NCI-H187 (cell line): ENCODE results near the gene HMGB2.

ENCODE experiments used
- DNase-seq, 2 experiments: peaks; one replicate each; lab custom pipeline; 2025; lab: John Stamatoyannopoulos, UW

The HMGB2 gene

GRCh38 chr4:173334085-173334890 lies at the start of gene HMGB2:
Gene HMGB2 (minus strand): TSS chr4:173334358. CDS start chr4:173333649, 709 bp downstream.
- peak; percentile 94 to 95 for DNase-seq

GRCh38 chr4:173382349-173382748 lies 48.2 kb upstream of the HMGB2 start:
- DNase-seq: no peak

DNA sequence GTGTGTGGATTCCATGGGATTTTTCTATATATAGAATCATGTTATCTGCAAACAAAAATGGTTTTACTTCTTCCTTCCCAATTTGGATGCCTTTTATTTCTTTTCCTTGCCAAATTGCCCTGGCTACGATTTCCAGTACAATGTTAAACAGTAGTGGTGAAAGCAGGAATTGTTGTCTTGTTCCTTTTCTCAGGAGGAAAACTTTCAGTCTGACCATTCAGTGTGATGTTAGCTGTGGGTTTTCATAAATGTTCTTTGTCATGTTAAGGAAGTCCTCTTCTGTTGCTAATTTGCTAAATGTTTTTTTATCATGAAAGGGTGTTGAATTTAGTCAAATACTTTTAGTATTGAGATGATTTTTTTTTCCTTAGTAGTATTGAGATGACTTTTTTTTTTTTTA lies 47.5 kb upstream of the HMGB2 start:
- no peak for DNase-seq

GRCh38 chr4:173380987-173381386 lies 46.8 kb upstream of the HMGB2 start:
- DNase-seq: no peak

- DNase-seq: no peak
Observed at GRCh38 chr4:173379929-173380328, 45.8 kb upstream of the HMGB2 start.

GRCh38 chr4:173374588-173374987 lies 40.4 kb upstream of the HMGB2 start:
- DNase-seq: no peak

GRCh38 chr4:173371292-173372192 lies 37.4 kb upstream of the HMGB2 start:
- peak; percentile 3 to 42 for DNase-seq

- DNase-seq: peak; percentile 74 to 93
Observed at GRCh38 chr4:173370477-173371291, 36.5 kb upstream of the HMGB2 start, which contains the start of gene SAP30. Gene SAP30 (plus strand): TSS chr4:173370954. CDS start chr4:173371183, 229 bp downstream.

DNA sequence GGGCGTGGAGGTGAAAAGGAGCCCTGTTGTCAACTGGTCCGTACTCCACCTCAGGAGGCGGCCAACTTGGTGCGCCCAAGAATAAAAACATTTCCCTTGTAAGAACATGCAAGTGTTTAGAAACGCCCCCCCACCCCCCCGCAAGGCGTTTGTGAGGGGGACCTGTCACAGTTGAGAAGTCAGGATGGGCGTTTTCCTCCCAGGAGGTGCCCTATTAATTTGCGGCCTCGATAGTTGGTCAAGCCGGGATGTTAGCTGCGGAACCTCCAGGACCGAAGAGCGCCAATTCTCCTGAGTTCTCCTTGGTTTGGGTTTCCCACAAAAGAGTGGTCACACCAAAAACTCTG lies 35.9 kb upstream of the HMGB2 start:
- DNase-seq: no peak

DNA sequence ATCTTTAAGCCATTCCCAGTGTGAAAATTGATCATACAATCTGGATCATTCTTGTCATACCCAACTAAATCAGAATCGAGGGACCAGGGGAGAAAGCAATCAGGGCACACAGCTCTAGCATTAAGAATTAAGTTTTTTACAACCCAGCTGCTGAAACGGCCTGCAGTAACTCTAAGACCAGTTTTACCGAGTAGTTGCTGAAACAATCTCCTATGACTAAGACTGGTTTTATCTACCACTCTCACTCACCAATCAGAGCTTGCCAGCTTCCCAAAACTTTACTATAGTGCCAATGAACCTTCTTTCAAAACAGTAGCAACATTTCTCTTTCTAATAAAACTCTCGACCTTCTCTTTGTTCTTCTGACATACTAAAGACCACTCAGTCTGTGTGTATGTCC lies 33.8 kb upstream of the HMGB2 start:
- no peak for DNase-seq

- no peak for DNase-seq
Observed at GRCh38 chr4:173367285-173367684, 33.1 kb upstream of the HMGB2 start.

DNA sequence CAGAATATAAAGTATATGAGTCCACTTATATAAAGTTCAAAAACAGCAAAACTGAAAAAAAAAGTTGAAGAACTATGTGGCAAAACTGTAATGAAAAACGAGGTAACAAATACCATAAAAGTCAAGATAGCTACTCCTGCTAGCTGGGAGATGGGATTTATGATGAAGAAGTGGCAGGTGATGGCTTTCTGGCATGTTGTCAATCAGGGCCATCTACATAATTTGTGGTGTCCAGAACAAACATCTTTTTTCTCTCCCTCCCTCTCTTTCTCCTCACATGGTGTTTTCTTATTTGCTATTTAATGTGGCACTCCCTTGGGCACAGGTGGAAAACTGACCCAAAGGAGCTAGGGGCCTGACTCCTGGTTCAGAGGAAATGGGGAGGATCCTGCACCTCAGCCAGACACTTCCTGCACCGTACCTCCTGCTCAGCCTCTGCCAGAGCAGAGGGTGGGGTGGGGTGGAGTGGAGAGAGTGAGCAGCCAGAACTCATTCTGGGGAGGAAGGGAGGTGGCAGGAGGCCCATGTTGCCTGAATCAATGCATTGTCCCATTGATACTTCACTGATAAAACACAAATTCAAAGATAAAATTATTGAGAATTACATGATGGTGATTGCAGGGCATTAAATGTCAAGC lies 31.3 kb upstream of the HMGB2 start:
- DNase-seq: no peak

DNA sequence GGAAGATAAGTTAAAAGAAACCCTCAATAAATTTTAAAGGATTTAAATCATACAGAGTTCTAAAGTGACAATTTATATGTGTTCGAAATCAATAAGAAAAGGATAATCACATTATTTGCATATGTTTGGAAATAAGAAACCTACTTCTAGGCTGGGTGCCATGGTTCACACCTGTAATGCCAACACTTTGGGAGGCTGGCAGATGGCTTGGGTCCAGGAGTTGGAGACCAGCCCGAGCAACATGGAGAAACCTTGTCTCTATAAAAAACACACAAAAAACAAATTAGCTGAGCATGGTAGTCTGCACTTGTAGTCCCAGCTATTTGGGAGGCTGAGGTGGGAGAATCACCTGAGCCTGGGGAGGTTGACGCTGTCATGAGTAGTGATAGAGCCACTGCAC lies 28.5 kb upstream of the HMGB2 start:
- no peak for DNase-seq

- peak in 1 of 2 experiments; percentile 0 for DNase-seq
Observed at GRCh38 chr4:173360587-173361221, 26.5 kb upstream of the HMGB2 start.

DNA sequence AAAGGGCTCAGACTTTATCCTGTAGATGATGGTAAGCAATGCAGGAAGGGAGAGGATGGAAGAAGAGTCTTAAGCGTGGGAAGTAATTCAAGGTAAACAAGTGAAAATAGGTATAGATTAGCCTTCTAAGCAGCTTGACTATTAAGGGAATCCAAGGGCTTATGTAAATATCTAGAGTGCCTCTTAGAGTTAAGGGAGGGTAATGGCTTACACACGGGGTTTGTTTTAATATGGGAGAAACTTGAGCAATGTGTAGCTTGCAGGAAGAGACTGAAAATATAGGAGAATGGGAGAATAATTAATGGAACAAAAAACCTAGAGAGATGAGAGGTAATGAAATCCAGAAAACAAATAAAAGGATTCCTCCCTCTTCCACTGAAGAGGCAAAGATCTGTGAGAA lies 23.8 kb upstream of the HMGB2 start:
- peak; percentile 4 to 20 for DNase-seq

DNA sequence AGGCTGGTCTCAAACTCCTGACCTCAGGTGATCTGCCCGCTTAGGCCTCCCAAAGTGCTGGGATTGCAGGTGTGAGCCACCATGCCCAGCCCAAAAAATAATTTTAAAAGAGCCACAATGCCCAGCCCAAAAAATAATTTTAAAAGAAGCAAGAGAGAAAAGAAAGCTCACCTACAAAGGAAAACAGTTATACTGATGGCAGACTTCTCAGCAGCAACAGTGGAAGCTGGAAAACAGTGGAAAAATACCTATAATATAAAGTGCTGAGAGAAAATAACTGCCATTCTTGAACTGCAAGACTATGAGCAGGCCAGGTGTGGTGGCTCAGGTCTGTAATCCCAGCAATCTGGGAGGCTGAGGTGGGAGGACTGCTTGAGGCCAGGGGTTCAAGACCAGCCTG lies 13.3 kb upstream of the HMGB2 start:
- no peak for DNase-seq

GRCh38 chr4:173346074-173346473 lies 11.9 kb upstream of the HMGB2 start:
- no peak for DNase-seq

DNA sequence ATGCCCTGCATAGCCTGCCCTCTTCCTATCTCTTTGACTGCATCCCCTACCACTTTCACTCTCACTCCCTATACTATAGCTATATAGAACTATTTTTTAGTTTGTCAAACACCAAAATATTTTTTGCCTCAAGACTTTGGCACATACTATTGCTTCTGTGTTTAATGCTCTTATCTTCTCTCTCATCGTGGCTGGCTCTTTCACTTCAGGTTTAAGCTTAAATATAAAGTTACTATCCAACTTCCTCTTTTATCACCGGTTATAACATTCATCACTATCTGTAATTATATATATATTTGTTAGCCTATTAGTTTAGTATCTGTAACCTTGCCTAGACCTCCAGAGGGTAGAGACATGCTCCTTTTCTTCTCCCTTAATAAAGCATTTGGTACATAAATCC lies 11.5 kb upstream of the HMGB2 start:
- DNase-seq: no peak

GRCh38 chr4:173343832-173344397 lies 9.8 kb upstream of the HMGB2 start:
- DNase-seq: no peak

DNA sequence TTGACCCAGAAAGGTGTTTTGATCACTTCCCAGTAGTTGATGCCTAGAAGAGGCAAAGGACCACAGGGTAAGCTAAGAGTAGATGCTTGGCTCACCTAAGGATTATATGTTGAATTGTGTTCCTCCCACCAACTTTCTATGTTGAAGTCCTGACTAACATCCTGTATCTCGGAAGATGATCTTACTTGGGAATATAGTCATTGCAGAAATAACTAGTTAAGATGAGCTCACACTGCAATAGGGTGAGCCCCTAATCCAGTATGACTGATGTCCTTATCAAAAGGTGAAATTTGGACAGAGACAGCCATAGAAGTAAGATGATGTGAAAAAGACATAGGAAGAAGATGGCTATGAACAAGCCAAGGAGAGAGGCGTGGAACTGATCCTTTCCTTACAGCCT lies 3.3 kb upstream of the HMGB2 start:
- DNase-seq: no peak
